ENCODE data around the gene VWA8.

DNA sequence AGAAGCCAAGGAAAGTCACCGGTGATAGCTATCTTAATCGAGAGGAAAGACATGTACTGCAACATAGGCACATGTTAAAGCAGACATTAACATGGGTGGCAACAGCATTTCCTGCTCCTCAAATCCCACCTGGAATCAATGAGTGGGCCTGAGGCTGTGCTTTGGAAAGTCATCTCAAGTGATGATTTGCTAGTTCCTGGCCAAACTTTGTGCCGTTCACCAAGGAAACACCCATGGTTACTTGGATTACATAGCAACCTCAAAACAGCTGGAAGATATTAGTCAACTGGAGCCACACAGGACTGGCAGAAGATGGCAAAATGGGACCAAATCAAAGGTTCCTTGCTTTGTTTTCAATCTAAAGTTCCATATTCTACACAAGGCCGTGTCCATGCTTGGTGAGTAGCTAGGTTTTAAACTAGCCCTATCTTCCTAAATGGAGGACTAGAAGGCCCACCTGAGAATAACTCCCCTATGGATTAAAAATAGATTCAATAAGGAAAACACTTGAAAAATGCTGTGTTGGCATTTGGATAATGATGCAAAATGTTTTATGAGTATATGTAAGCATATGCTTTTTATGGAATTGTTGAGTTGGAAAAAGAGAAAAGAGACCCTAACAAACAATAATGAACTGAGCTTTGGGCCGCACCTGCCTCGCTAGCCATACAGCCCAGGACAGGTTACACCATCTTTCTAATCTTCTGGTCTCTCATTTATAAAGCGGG lies 359.0 kb downstream of the VWA8 start:
- TF ChIP-seq, protein P1, sequence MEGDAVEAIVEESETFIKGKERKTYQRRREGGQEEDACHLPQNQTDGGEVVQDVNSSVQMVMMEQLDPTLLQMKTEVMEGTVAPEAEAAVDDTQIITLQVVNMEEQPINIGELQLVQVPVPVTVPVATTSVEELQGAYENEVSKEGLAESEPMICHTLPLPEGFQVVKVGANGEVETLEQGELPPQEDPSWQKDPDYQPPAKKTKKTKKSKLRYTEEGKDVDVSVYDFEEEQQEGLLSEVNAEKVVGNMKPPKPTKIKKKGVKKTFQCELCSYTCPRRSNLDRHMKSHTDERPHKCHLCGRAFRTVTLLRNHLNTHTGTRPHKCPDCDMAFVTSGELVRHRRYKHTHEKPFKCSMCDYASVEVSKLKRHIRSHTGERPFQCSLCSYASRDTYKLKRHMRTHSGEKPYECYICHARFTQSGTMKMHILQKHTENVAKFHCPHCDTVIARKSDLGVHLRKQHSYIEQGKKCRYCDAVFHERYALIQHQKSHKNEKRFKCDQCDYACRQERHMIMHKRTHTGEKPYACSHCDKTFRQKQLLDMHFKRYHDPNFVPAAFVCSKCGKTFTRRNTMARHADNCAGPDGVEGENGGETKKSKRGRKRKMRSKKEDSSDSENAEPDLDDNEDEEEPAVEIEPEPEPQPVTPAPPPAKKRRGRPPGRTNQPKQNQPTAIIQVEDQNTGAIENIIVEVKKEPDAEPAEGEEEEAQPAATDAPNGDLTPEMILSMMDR (IDR thresholded peaks at IDR 0.05; ENCODE audit: low read depth, low read length): no peak
- no peak for TF ChIP-seq EZH2phosphoT487 (IDR thresholded peaks at IDR 0.05; ENCODE audit: low read depth)

All from OCI-LY3 (cell line).